HG03280 (cell line): ENCODE data around the gene CTSZ.
"Not testable (repeated sequence)": the region's sequence is repeated elsewhere in the genome, so short reads cannot be mapped to it uniquely, and the experiment has no call there.

Experiments
- ATAC-seq: cut with Tn5 transposase; IDR thresholded peaks from one replicate; pipeline ENCODE4 v1.9.1; 2021; ENCODE audit warnings: mild to moderate bottlenecking, moderate library complexity; ENCODE audit not compliant: unreplicated experiment

CTSZ gene

GRCh38 chr20:58982406-58983114, 24.5 kb downstream of the CTSZ start:
- no peak for ATAC-seq

GRCh38 chr20:58981628-58982364, 25.3 kb downstream of the CTSZ start:
- no peak for ATAC-seq

GRCh38 chr20:58980711-58981627, 26.1 kb downstream of the CTSZ start, which contains the start of gene NELFCD:
NELFCD (plus strand) TSS chr20:58981256; CDS start chr20:58981310, 54 bp downstream.
- peak; percentile 86 for ATAC-seq

- no peak for ATAC-seq
Observed at GRCh38 chr20:58978351-58979190, 28.5 kb downstream of the CTSZ start.

- ATAC-seq: no peak
Observed at GRCh38 chr20:58976061-58976730, 30.9 kb downstream of the CTSZ start.

GRCh38 chr20:58975353-58975752, 31.7 kb downstream of the CTSZ start:
- no peak for ATAC-seq

- ATAC-seq: no peak
Observed at GRCh38 chr20:58973866-58974265, 33.2 kb downstream of the CTSZ start.

- ATAC-seq: no peak
Observed at GRCh38 chr20:58973179-58973578, 33.9 kb downstream of the CTSZ start.

- ATAC-seq: no peak
Observed at GRCh38 chr20:58971429-58971828, 35.6 kb downstream of the CTSZ start.

GRCh38 chr20:58970146-58970545, 36.9 kb downstream of the CTSZ start:
- no peak for ATAC-seq

- ATAC-seq: no peak
Observed at GRCh38 chr20:58969439-58969838, 37.6 kb downstream of the CTSZ start.

- ATAC-seq: no peak
Observed at GRCh38 chr20:58967652-58968429, 39.2 kb downstream of the CTSZ start.

- no peak for ATAC-seq
Observed at GRCh38 chr20:58965270-58966064, 41.6 kb downstream of the CTSZ start.

- ATAC-seq: not testable (repeated sequence)
Observed at GRCh38 chr20:58963922-58964321, 43.1 kb downstream of the CTSZ start.

- no peak for ATAC-seq
Observed at GRCh38 chr20:58963060-58963584, 43.9 kb downstream of the CTSZ start.

GRCh38 chr20:58959652-58960051, 47.4 kb downstream of the CTSZ start:
- no peak for ATAC-seq

- ATAC-seq: no peak
Observed at GRCh38 chr20:58956078-58956477, 51.0 kb downstream of the CTSZ start.

- ATAC-seq: no peak
Observed at GRCh38 chr20:58953050-58953449, 54.0 kb downstream of the CTSZ start.
